H7 (cell line): Measurements from ENCODE around the gene TRIP10. TPM values are rescaled to one million over a fixed set of nuclear protein-coding genes. Genes with fewer than 3 reads are reported as not detected.
"Not testable (repeated sequence)": the region's sequence is repeated elsewhere in the genome, so short reads cannot be mapped to it uniquely, and the experiment has no call there.

Experiments
- DNase-seq: peaks from one replicate; pipeline ENCODE4 v3.0.0; 2012
- H3K27me3 ChIP-seq: 2 replicates; pipeline ENCODE4 v1.6.0; 2011; ENCODE audit warnings: mild to moderate bottlenecking, low read length; ENCODE audit not compliant: control insufficient read depth, insufficient read depth
- H3K36me3 ChIP-seq: replicated peaks from 2 replicates; pipeline ENCODE4 v1.5.1; 2011; ENCODE audit warnings: low read length; ENCODE audit not compliant: control insufficient read depth, insufficient read depth
- H3K4me3 ChIP-seq: 2 replicates; pipeline ENCODE4 v1.5.1; 2011; ENCODE audit warnings: low read depth, mild to moderate bottlenecking, control low read depth, low read length, moderate library complexity; ENCODE audit not compliant: insufficient read depth
- total RNA-seq: library from RNA; depleted of rRNA; stranded (reverse); fragments of >200 nt; shearing (Covaris generic); gene quantifications from 2 replicates; pipeline ENCODE4 v1.2.3, GENCODE V29; 2014

The TRIP10 gene
- total RNA-seq, 1 experiment from 2014 or later, result 92.2 TPM

DNA sequence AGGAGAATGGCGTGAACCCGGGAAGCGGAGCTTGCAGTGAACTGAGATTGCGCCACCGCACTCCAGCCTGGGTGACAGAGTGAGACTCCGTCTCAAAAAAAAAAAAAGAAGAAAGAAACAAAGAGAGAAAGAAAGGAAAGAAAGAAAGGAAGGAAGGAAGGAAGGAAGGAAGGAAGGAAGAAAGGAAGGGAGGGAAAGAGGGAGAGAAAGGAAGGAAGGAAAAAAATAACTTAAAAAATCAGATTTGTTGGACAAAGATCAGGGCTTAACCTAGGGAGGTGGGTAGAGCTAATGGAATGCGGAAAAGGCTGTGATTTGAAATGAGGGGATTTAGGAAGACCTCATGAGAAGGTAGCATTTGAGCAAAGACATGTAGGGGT, 32.2 kb downstream of the TRIP10 start:
- H3K27me3 ChIP-seq, H3K36me3 ChIP-seq, H3K4me3 ChIP-seq, DNase-seq: not testable (repeated sequence)

DNA sequence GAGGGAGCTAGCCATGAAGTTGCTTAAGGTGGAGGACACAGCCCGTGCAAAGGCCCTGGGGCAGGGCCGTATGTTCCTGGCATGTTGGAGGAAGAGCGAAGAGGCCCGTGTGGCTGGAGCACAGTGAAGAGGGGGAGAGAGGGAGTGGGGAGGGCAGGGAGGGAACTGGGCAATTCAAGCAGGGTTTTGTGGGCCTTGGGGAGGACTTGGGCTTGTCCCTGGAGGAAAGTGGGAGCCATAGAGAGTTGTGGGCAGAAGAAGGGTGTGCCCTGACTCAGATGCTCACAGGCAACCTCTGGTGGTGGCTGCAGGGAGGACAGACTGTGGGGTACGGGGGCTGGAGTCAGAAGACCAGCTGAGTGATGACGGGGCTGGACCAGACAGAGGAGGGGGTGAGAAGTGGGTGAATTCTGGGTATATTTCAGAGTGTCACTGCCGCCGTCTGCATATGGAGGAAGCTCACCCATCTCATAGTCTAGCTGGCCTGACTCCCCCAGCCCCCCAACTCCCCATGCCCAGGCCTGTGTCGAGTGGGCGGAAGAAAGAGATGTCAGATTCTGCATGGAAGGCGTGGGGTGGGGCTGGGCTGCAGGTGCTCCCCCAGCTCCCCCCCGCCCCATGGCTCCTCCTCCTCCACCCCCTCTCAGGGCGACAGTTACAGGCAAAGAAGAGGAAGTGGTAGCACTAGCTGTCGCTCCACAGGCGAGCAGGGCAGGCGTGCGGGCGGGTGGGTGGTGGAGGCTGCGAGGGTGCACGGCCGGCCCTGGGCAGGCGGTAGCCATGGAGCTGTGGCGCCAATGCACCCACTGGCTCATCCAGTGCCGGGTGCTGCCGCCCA, 32.8 kb downstream of the TRIP10 start, which contains the start of gene VAV1:
Gene VAV1 (plus strand): TSS at position 681 of the 838 bp plus-strand sequence. CDS start 100 bp downstream, at position 781.
- H3K4me3 ChIP-seq, result no peak within 1 kb of the TSS
- H3K36me3 ChIP-seq, result no peaks in the 10 kb centered on the region
- no peaks in the 10 kb centered on the region for H3K27me3 ChIP-seq
- DNase-seq, result peak; percentile 79

DNA sequence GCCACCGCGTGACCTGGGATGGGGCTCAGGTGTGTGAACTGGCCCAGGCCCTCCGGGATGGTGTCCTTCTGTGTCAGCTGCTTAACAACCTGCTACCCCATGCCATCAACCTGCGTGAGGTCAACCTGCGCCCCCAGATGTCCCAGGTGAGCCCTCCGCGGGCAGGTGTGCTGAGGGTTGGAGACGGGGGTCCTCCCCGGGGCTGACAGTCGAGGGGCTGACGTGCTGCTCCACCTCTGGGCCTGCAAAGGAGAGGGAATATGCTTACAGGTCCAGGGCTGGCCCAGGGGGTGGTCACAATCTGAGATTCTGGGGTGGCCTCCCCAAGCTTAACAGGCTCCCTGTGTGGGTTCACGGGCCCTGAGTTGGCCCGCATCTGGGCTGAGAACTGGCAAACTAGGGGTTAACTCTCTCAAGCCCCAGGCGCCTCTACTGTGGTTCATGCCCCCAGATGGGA, 33.4 kb downstream of the TRIP10 start:
- no peak overlapping the region for H3K4me3 ChIP-seq
- DNase-seq, result no peak
- H3K27me3 ChIP-seq, result no peaks in the 10 kb centered on the region

DNA sequence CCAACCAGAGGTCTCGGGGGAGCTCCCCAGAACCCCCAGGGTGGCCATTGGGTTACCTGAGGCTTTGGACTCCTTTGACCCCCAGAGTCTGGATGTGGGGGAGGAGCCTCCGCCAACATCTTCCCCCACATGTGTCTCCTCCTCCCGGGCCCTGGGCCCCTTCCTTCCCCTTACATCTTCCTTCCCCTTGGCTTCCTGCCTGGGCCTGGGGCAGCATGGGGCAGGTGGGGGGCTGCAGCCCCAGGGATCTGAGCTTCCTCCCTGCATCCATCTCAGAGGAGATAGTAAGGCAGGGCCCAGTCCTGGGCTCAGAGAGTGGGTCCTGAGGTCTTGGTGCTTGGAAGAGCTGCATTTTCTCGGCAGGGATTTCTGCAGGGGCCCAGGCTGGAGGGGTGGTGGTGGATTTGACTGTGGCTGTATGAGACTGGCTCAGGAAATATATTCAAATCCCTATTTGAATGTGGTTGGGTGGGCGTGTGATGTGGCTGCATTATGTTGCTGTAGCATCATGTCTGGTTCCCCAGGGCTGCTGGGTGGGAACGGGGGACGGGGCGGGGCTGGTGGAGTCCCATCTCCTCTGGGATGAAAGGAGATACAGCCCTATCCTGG, 33.9 kb downstream of the TRIP10 start:
- DNase-seq, result peak; percentile 76
- Histone ChIP-seq H3K4me3 (no peak overlapping the region), H3K36me3 (no peaks in the 10 kb centered on the region), H3K27me3 (no peaks in the 10 kb centered on the region)

More for the DNA sequence above, 33.4 kb downstream of the TRIP10 start:
- no peaks in the 10 kb centered on the region for H3K36me3 ChIP-seq

DNA sequence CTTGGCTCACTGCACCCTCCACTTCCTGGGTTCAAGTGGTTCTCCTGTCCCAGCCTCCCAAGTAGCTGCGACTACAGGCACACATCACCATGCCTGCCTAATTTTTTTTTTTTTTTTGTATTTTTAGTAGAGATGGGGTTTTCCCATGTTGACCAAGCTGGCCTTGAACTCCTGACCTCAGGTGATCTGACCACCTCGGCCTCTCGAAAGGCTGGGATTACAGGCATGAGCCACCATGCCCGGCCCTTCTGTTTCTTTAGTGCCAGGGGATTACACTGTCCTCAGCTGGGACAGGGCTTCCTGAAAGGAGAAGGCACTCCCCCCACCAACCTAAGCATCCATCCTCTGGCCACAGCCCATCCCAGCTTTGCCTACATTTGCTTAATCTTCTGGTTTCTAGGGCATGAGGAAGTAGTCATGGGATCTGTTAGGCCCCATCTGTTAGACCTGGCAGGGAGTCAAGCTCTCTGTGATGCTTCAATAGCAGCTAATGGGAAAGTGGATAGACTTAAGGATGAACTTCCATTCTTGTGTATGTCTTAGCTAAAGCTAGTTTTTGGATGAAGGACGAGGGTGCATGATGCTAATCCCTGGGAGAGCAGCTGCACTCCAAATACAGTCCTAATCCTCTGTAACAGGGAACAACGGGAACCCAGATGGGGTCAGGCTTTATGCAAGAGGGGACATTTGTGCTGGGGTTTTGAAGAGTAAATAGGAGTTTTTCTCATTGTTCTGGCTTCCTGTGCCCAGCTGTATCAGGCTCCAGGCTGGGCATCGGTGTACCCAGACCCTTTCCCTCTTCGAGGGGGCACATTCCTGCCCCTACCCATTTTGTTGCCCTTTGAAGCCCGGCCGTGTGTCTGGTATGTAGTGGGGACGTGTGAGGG, 35.6 kb downstream of the TRIP10 start:
- no peaks in the 10 kb centered on the region for H3K36me3 ChIP-seq
- DNase-seq, result no peak
- no peaks in the 10 kb centered on the region for H3K27me3 ChIP-seq
- no peak overlapping the region for H3K4me3 ChIP-seq

DNA sequence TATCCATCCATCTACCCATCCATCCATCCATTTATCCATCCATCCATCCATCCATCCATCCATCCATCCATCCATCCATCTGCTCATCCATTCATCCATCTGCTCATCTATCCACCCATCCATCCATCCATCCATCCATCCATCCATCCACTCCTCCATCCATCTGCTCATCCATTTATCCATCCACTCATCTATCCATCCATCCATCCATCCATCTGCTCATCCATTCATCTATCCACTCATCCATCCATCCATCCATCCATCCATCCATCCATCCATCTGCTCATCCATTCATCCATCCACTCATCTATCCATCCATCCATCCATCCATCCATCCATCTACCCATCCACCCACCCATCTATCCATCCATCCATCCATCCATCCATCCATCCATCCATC, 36.6 kb downstream of the TRIP10 start:
- not testable (repeated sequence) for H3K36me3 ChIP-seq, DNase-seq, H3K27me3 ChIP-seq, H3K4me3 ChIP-seq

DNA sequence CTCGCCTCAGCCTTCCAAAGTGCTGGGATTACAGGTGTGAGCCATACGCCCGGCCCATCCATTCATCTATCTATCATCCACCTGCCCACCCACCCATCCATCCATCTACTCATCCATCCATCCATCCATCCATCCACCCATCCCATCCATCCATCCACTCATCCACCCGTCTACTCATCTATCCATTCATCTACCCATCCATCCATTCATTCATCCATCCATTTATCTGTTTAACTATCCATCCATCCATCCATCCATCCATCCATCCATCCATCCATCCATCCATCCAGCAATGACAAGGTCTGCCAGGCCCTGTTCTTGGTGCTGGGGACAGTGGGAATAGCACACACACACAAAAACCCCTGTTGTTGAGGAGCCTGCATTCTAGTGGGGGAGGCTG, 37.5 kb downstream of the TRIP10 start:
- Histone ChIP-seq H3K27me3 (no peaks in the 10 kb centered on the region), H3K4me3 (no peak overlapping the region), H3K36me3 (no peaks in the 10 kb centered on the region)
- no peak for DNase-seq

DNA sequence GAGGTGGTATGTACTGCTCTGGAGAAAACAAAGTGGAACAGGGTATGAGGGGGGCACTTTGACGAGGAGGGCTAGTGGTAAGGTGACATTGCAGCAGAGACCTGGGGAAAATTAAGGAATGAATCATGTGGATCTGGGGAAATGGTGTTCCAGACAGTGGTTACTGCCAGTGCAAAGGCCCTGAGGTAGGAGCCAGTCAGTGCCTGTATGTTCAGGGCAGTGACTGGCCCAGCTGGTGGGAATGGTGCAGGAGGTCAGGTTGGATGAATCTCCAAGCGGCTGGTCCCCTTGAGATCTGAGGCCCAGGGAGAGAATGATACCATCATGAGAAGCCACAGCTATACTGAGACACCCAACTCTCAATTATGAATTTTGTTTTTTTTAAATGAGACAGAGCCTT, 38.0 kb downstream of the TRIP10 start:
- DNase-seq, result no peak
- Histone ChIP-seq H3K36me3 (no peaks in the 10 kb centered on the region), H3K27me3 (no peaks in the 10 kb centered on the region), H3K4me3 (no peak overlapping the region)

DNA sequence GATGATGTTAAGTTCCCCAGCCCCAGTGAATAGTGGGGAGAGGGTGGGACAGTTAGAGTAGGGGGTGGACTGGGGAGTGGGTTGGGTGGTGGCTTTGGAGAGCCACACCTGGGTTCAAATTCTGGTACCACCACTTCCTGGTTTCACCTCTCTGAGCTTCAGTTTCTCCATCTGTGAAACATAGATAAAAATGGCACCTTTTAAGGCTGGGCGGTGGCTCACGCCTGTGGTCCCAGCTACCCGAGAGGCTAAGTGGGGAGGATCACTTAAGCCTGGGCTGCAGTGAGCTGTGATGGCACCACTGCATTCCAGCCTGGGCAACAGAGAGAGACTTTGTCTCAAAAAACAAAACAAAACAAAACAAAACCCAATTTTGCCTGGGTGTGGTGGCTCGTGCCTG, 38.9 kb downstream of the TRIP10 start:
- Histone ChIP-seq H3K4me3 (no peak overlapping the region), H3K36me3 (no peaks in the 10 kb centered on the region), H3K27me3 (no peaks in the 10 kb centered on the region)
- no peak for DNase-seq

DNA sequence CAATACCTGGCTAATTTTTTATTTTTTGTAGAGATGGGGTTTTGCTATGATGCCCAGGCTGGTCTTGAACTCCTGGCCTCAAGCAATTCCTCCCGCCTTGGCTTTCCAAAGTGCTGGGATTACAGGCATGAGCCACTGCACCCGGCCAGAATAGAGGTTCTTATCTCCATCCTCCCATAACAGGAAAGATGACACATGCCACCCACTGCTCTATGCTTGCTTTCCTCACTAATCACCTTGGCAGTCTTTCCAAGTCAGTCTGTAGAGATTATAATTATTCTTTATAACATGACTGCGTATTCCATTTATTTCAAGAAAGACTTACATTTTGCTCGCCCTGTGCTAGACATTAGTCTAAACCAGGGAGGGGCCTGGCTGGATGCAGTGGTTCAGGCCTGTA, 39.7 kb downstream of the TRIP10 start:
- H3K27me3 ChIP-seq, result no peaks in the 10 kb centered on the region
- no peak overlapping the region for H3K4me3 ChIP-seq
- DNase-seq, result no peak
- no peaks in the 10 kb centered on the region for H3K36me3 ChIP-seq

DNA sequence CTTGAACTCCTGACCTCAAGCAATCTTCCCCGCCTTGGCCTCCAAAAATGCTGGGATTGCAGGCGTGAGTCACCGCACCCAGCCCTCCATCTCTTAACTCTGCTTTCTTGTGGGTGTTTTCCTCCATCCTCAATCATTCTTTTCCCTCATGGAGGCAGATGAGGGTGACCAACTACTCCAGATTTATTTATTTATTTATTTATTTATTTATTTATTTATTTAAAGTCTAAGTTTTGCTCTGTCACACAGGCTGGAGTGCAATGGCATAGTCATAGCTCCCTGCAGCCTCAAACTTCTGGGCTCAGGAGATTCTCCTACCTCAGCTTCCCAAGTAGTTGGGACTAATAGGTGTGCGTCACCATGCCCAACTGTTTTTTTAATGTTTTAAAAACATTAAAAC, 47.9 kb downstream of the TRIP10 start:
- Histone ChIP-seq H3K4me3 (no peak overlapping the region), H3K36me3 (no peaks in the 10 kb centered on the region), H3K27me3 (no peaks in the 10 kb centered on the region)
- no peak for DNase-seq

DNA sequence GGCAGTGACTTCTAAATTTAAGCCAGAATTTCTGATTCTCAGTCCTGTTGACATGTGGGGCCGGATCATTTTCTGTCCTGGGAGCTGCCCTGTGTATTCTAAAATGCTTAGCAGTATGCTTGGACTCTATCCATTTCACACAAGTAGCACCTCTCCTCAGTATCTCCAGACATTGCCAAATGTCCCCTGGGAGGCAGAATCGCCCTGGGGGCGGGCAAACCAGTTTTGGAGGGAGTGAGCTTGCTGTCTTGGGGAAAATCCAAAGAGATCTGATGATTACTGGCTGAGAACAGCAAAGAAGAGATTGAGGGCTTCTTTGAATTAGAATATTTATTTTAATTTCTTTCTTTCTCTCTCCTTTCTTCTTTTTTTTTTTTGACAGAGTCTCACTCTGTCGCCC, 49.4 kb downstream of the TRIP10 start:
- Histone ChIP-seq H3K36me3 (no peaks in the 10 kb centered on the region), H3K4me3 (no peak overlapping the region), H3K27me3 (no peaks in the 10 kb centered on the region)
- no peak for DNase-seq

DNA sequence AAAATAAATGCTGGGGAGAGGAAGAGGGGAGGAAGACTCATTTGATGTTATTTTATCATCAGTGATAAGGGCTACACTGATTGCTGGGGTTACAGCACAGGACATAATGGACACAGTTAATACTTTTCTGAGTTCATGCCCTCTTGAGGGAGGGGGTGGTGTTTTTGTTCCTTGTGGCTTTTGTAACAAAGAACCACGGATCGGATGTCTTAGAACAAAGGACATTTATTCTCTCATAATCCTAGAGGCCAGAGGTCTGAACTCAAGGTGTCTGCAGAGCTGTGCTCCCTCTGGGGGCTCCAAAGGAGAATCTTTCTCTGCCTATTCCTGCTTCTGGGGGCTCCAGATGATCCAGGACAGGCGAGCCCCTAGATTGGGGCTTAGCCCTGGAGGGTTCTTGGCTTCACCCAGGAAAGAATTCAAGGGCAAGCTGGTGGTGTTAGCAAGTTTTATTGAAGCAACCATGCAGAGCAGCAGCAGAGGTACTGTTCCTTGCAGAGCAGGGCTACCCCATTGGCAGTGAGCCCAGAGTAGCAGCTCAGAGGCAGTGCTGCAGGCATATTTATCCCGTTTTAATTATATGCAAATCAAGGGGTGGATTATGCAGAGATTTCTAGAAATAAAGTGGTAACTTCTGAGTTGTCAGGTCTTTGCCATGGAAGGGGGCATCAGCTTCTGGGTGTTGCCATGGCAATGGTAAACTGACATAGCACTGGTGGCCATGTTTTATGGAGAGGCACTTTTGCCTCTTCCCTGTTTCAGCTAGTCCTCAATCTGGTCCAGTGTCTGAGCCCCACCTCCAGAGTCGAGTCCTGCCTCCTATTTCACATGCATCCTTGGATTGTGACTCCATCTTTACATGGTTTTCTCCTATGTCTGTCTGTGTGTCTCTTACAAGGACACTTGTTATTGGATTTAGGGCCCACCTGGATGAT, 51.0 kb downstream of the TRIP10 start:
- no peak for DNase-seq
- no peaks in the 10 kb centered on the region for H3K27me3 ChIP-seq

DNA sequence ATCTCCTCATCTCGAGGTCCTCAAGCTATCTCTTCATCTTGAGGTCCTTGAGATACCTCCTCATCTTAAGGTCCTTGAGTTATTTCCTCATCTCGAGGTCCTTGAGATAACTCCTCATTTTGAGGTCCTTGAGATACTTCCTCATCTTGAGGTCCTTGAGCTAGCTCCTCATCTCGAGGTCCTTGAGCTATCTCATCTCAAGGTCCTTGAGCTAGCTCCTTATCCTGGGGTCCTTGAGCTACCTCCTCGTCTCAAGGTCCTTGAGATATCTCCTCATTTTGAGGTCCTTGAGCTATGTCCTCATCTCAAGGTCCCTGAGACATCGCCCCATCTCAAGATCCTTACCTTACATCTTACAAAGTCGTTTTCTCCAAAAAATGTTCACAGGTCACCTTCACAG, 51.8 kb downstream of the TRIP10 start:
- H3K36me3 ChIP-seq, result no peaks in the 10 kb centered on the region
- H3K4me3 ChIP-seq, result no peak overlapping the region
- no peak for DNase-seq
- H3K27me3 ChIP-seq, result no peaks in the 10 kb centered on the region

More for the DNA sequence above, 51.0 kb downstream of the TRIP10 start:
- no peaks in the 10 kb centered on the region for H3K36me3 ChIP-seq
- no peak overlapping the region for H3K4me3 ChIP-seq
